CD8-positive, alpha-beta memory T cell (primary cell): ENCODE measurements around the gene LHX1. TPM values are rescaled to one million over a fixed set of nuclear protein-coding genes. Genes with fewer than 3 reads are reported as not detected.
A peak's percentile ranks its signal among the peaks of the same experiment; 100 is the strongest.

Source experiments
- CTCF ChIA-PET: fragments of 350-600 bp; sonication (Branson Sonifier 250); formaldehyde crosslinking; loops from one replicate; lab custom pipeline; 2021; ENCODE audit warnings: antibody characterized with exemption; lab: Charles Lee
- POLR2A ChIA-PET: fragments of 350-600 bp; sonication (Branson Sonifier 250); formaldehyde crosslinking; loops from one replicate; lab custom pipeline; 2021; ENCODE audit warnings: antibody characterized with exemption; lab: Charles Lee
- DNase-seq, 5 donors: peaks; one replicate each; pipeline versions ENCODE4 v3.0.0 to v3.0.0-alpha.2; 2020 to 2022; ENCODE audit warnings: mixed read lengths in 1 of 5
- H3K27ac ChIP-seq: one replicate; pipeline ENCODE4 v1.7.0; 2013; ENCODE audit warnings: low read depth, mild to moderate bottlenecking, low read length, moderate library complexity
- H3K27me3 ChIP-seq: 2 replicates; pipeline ENCODE4 v1.7.0; 2013; ENCODE audit warnings: low read length, mild to moderate bottlenecking; ENCODE audit not compliant: insufficient read depth, poor library complexity, severe bottlenecking
- H3K36me3 ChIP-seq: 2 replicates; pipeline ENCODE4 v1.7.0; 2013; ENCODE audit warnings: mild to moderate bottlenecking, low read length, moderate library complexity; ENCODE audit not compliant: insufficient read depth
- H3K4me1 ChIP-seq: 2 replicates; pipeline ENCODE4 v1.7.0; 2013; ENCODE audit warnings: mild to moderate bottlenecking, low read length, moderate library complexity; ENCODE audit not compliant: insufficient read depth
- H3K4me3 ChIP-seq: 2 replicates; pipeline ENCODE4 v1.7.0; 2013; ENCODE audit warnings: mild to moderate bottlenecking, low read length
- H3K9me3 ChIP-seq: 2 replicates; pipeline ENCODE4 v1.7.0; 2013; ENCODE audit warnings: mild to moderate bottlenecking, low read length
- H3K27ac Mint-ChIP-seq, 8 donors: one replicate each; pipeline ENCODE4 v1.8.0; 2020 to 2021; ENCODE audit warnings: mixed read lengths in 8 of 8, mild to moderate bottlenecking in 6 of 8, inconsistent platforms in 3 of 8, moderate library complexity in 3 of 8
- H3K27me3 Mint-ChIP-seq, 2 donors: one replicate each; pipeline ENCODE4 v1.8.0; 2020 to 2021; ENCODE audit warnings: mixed read lengths in 2 of 2, mild to moderate bottlenecking in 1 of 2, moderate library complexity in 1 of 2
- H3K36me3 Mint-ChIP-seq, 3 donors: one replicate each; pipeline ENCODE4 v1.8.0; 2020 to 2021; ENCODE audit warnings: mixed read lengths in 3 of 3, inconsistent platforms in 1 of 3, mild to moderate bottlenecking in 1 of 3
- H3K4me1 Mint-ChIP-seq, 3 donors: one replicate each; pipeline ENCODE4 v1.8.0; 2020 to 2021; ENCODE audit warnings: mixed read lengths in 3 of 3, inconsistent platforms in 1 of 3, mild to moderate bottlenecking in 1 of 3
- H3K4me3 Mint-ChIP-seq, 7 donors: one replicate each; pipeline ENCODE4 v1.8.0; 2020 to 2021; ENCODE audit warnings: mixed read lengths in 7 of 7, mild to moderate bottlenecking in 6 of 7, moderate library complexity in 4 of 7, inconsistent platforms in 2 of 7
- H3K9me3 Mint-ChIP-seq, 5 donors: one replicate each; pipeline ENCODE4 v1.8.0; 2020 to 2022; ENCODE audit warnings: mixed read lengths in 5 of 5, mild to moderate bottlenecking in 3 of 5, moderate library complexity in 2 of 5, inconsistent platforms in 1 of 5
- polyA plus RNA-seq: library from polyadenylated mRNA; unstranded; fragments of 300-500 nt; fragmentation: Illumina TruSeq; gene quantifications from one replicate; pipeline ENCODE4 v1.2.3, GENCODE V29; 2021
- total RNA-seq, 2 experiments: library from RNA; stranded (reverse); gene quantifications; one replicate each; pipeline ENCODE4 v1.2.3, GENCODE V29; 2021

The LHX1 gene
- total and polyA plus RNA-seq, 3 experiments from 2014 or later, result 0.46 to 0.51 TPM; not detected in 1

- Histone ChIP-seq H3K9me3 (no peaks in the 10 kb centered on the region), H3K4me3 (peak within 1 kb of the TSS; percentile 95), H3K36me3 (peaks cover 22% of the 10 kb centered on the region), H3K27ac (peak within 1 kb of the TSS; percentile 88), H3K27me3 (peaks cover 33% of the 10 kb centered on the region), H3K4me1 (peaks cover 39% of the 10 kb centered on the region)
- H3K9me3 Mint-ChIP-seq, result peaks cover 0 to 8% (median 0%) of the 10 kb centered on the region in 5 donors
- CTCF ChIA-PET, result interaction anchor here (1.1 to 1.5 kb wide), 3 partner anchors 10 to 345 kb away, joined by 3 to 5 read pairs (median 3); no protein-coding TSS in a partner anchor
- H3K27ac Mint-ChIP-seq, result peak within 1 kb of the TSS; percentile 53 to 98 (median 96)
- peaks cover 13 to 51% (median 18%) of the 10 kb centered on the region in 3 donors for H3K36me3 Mint-ChIP-seq
- DNase-seq, result peak; percentile 95 to 97 (median 96)
- H3K27me3 Mint-ChIP-seq, result peaks cover 32 to 34% of the 10 kb centered on the region in 2 donors
- peak within 1 kb of the TSS; percentile 86 to 98 (median 94) for H3K4me3 Mint-ChIP-seq
- POLR2A ChIA-PET, result interaction anchor here (0.7 to 1.6 kb wide), 5 partner anchors 10 to 347 kb away, joined by 3 to 7 read pairs (median 5); partner anchors contain the start of genes LHX1 and MRM1
- H3K4me1 Mint-ChIP-seq, result peaks cover 55 to 62% (median 55%) of the 10 kb centered on the region in 3 donors
These were observed 11.6 kb downstream of the LHX1 start, which contains the start of gene AATF for GRCh38 chr17:36948717-36949460. AATF (plus strand) TSS chr17:36948954; CDS start chr17:36949126, 172 bp downstream.

- Mint-ChIP-seq H3K36me3 (peaks cover 16 to 57% (median 22%) of the 10 kb centered on the region in 3 donors), H3K9me3 (peaks cover 0 to 8% (median 0%) of the 10 kb centered on the region in 5 donors), H3K27ac (peak overlapping the region; percentile 53 to 98 (median 94)), H3K4me1 (peaks cover 58 to 68% (median 61%) of the 10 kb centered on the region in 3 donors), H3K27me3 (peaks cover 27 to 30% of the 10 kb centered on the region in 2 donors), H3K4me3 (peak overlapping the region; percentile 86 to 98 (median 94))
- H3K4me3 ChIP-seq, result peak overlapping the region; percentile 95
- H3K27ac ChIP-seq, result peak overlapping the region; percentile 88
- no peaks in the 10 kb centered on the region for H3K9me3 ChIP-seq
- H3K27me3 ChIP-seq, result peaks cover 27% of the 10 kb centered on the region
- ChIA-PET CTCF (interaction anchor here (1.1 to 1.5 kb wide), 3 partner anchors 11 to 346 kb away, joined by 3 to 5 read pairs (median 3); no protein-coding TSS in a partner anchor), POLR2A (interaction anchor here (0.7 to 1.6 kb wide), 5 partner anchors 11 to 348 kb away, joined by 3 to 7 read pairs (median 5); partner anchors contain the start of genes LHX1 and MRM1)
- H3K4me1 ChIP-seq, result peaks cover 39% of the 10 kb centered on the region
- no peak for DNase-seq
- peaks cover 27% of the 10 kb centered on the region for H3K36me3 ChIP-seq
These were observed 12.2 kb downstream of the LHX1 start for GRCh38 chr17:36949461-36949927.

DNA sequence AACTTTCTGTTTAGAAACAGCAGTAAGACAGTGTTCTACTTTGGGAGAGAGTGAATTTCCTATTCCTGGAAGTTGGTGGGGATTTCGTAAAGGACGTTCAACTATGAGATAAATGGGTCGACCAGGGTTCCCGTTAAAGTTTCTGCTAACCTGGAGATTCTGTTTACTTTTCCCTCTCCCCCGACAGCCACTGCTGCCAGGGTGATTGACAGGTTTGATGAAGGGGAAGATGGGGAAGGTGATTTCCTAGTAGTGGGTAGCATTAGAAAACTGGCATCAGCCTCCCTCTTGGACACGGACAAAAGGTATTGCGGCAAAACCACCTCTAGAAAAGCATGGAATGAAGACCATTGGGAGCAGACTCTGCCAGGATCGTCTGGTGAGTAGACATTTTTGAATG lies 12.8 kb downstream of the LHX1 start:
- H3K27me3 ChIP-seq, result peaks cover 22% of the 10 kb centered on the region
- Mint-ChIP-seq H3K9me3 (peaks cover 0 to 8% (median 0%) of the 10 kb centered on the region in 5 donors), H3K27ac (peak overlapping the region; percentile 42 to 98 (median 94)), H3K4me1 (peaks cover 60 to 72% (median 64%) of the 10 kb centered on the region in 3 donors), H3K36me3 (peaks cover 17 to 62% (median 25%) of the 10 kb centered on the region in 3 donors), H3K27me3 (peaks cover 22 to 25% of the 10 kb centered on the region in 2 donors), H3K4me3 (peak overlapping the region; percentile 86 to 98 (median 94))
- DNase-seq, result no peak
- peaks cover 39% of the 10 kb centered on the region for H3K4me1 ChIP-seq
- POLR2A ChIA-PET, result interaction anchor here (1.1 kb wide), 1 partner anchor 227 kb away, joined by 5 read pairs; no protein-coding TSS in a partner anchor
- CTCF ChIA-PET, result no interaction called here
- H3K9me3 ChIP-seq, result no peaks in the 10 kb centered on the region
- H3K27ac ChIP-seq, result no peak overlapping the region
- H3K36me3 ChIP-seq, result peaks cover 29% of the 10 kb centered on the region
- peak overlapping the region; percentile 95 for H3K4me3 ChIP-seq

- ChIA-PET POLR2A (no interaction called here), CTCF (no interaction called here)
- Mint-ChIP-seq H3K9me3 (peaks cover 0 to 8% (median 0%) of the 10 kb centered on the region in 5 donors), H3K27me3 (peaks cover 11 to 15% of the 10 kb centered on the region in 2 donors), H3K27ac (peak overlapping the region in 1 of 8 donors; percentile 24), H3K4me1 (peaks cover 62 to 80% (median 68%) of the 10 kb centered on the region in 3 donors), H3K36me3 (peaks cover 17 to 74% (median 28%) of the 10 kb centered on the region in 3 donors), H3K4me3 (peak overlapping the region; percentile 38 to 98 (median 90))
- peaks cover 39% of the 10 kb centered on the region for H3K4me1 ChIP-seq
- DNase-seq, result no peak
- peaks cover 10% of the 10 kb centered on the region for H3K27me3 ChIP-seq
- no peaks in the 10 kb centered on the region for H3K9me3 ChIP-seq
- H3K36me3 ChIP-seq, result peaks cover 35% of the 10 kb centered on the region
- H3K4me3 ChIP-seq, result no peak overlapping the region
- no peak overlapping the region for H3K27ac ChIP-seq
These were observed 14.0 kb downstream of the LHX1 start for GRCh38 chr17:36951084-36951789.

- H3K27ac Mint-ChIP-seq, result no peak overlapping the region
- no peak for DNase-seq
- H3K4me3 Mint-ChIP-seq, result no peak overlapping the region
- no peaks in the 10 kb centered on the region for H3K9me3 Mint-ChIP-seq
- CTCF ChIA-PET, result no interaction called here
- no peak overlapping the region for H3K4me3 ChIP-seq
- no peaks in the 10 kb centered on the region for H3K27me3 Mint-ChIP-seq
- POLR2A ChIA-PET, result no interaction called here
- H3K36me3 Mint-ChIP-seq, result peaks cover 9 to 56% (median 17%) of the 10 kb centered on the region in 3 donors
- H3K27me3 ChIP-seq, result no peaks in the 10 kb centered on the region
- peaks cover 65 to 88% (median 83%) of the 10 kb centered on the region in 3 donors for H3K4me1 Mint-ChIP-seq
- peaks cover 3% of the 10 kb centered on the region for H3K4me1 ChIP-seq
- peaks cover 4% of the 10 kb centered on the region for H3K36me3 ChIP-seq
- H3K27ac ChIP-seq, result no peak overlapping the region
- H3K9me3 ChIP-seq, result no peaks in the 10 kb centered on the region
These were observed 34.2 kb downstream of the LHX1 start for GRCh38 chr17:36971508-36971907.

GRCh38 chr17:36972186-36972700 lies 35.0 kb downstream of the LHX1 start:
- DNase-seq, result no peak
- peak overlapping the region in 1 of 7 donors; percentile 29 for H3K4me3 Mint-ChIP-seq
- H3K9me3 ChIP-seq, result no peaks in the 10 kb centered on the region
- ChIA-PET CTCF (no interaction called here), POLR2A (no interaction called here)
- H3K4me3 ChIP-seq, result no peak overlapping the region
- H3K27ac Mint-ChIP-seq, result peak overlapping the region in 4 of 8 donors; percentile 11 to 37 (median 22)
- H3K27ac ChIP-seq, result no peak overlapping the region
- peaks cover 6 to 54% (median 15%) of the 10 kb centered on the region in 3 donors for H3K36me3 Mint-ChIP-seq
- H3K27me3 Mint-ChIP-seq, result no peaks in the 10 kb centered on the region
- H3K27me3 ChIP-seq, result no peaks in the 10 kb centered on the region
- H3K36me3 ChIP-seq, result peaks cover 4% of the 10 kb centered on the region
- no peaks in the 10 kb centered on the region for H3K9me3 Mint-ChIP-seq
- H3K4me1 Mint-ChIP-seq, result peaks cover 62 to 86% (median 81%) of the 10 kb centered on the region in 3 donors
- H3K4me1 ChIP-seq, result peaks cover 3% of the 10 kb centered on the region

- no peaks in the 10 kb centered on the region for H3K27me3 Mint-ChIP-seq
- Histone ChIP-seq H3K27ac (no peak overlapping the region), H3K4me3 (no peak overlapping the region), H3K36me3 (peaks cover 4% of the 10 kb centered on the region), H3K27me3 (no peaks in the 10 kb centered on the region), H3K4me1 (peaks cover 3% of the 10 kb centered on the region), H3K9me3 (no peaks in the 10 kb centered on the region)
- peaks cover 4 to 52% (median 10%) of the 10 kb centered on the region in 3 donors for H3K36me3 Mint-ChIP-seq
- H3K4me3 Mint-ChIP-seq, result peak overlapping the region in 1 of 7 donors; percentile 49
- peak overlapping the region in 1 of 8 donors; percentile 20 for H3K27ac Mint-ChIP-seq
- no peak for DNase-seq
- H3K4me1 Mint-ChIP-seq, result peaks cover 60 to 85% (median 79%) of the 10 kb centered on the region in 3 donors
- POLR2A ChIA-PET, result no interaction called here
- no peaks in the 10 kb centered on the region for H3K9me3 Mint-ChIP-seq
- CTCF ChIA-PET, result no interaction called here
These were observed 35.6 kb downstream of the LHX1 start for GRCh38 chr17:36972905-36973304.
